ENCODE measurements around the gene DNAH9.

DNAH9 gene

DNA sequence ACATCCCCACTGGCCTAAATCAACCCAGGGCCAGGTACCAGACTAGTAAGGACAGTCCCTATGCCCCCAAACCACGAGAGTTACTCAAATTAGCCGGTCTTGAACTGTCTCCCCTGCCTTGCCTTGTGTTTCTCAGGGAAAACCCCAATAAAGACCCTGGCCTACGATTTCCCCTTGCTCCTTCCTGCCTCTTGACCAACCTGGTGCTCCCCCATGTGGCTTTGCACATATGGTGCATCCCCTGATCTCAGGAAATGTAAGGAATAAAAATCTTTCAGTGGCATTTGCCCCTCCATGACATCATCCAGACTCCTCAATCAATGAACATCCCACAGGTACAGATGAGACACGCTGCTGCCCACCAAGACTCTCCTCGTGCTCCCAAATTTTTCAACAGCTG, 311.1 kb downstream of the DNAH9 start:
- H3K79me2 ChIP-seq (ENCODE audit: low read length): no peaks in the 10 kb centered on the region
- peak; percentile 36; the same call in 1 of the 2 replicates for TF ChIP-seq CTCF (IDR thresholded peaks at IDR 0.05; ENCODE audit: low read depth, low read length)
- TF ChIP-seq EZH2phosphoT487 (IDR thresholded peaks at IDR 0.05; ENCODE audit: low read depth): no peak
- 0 out of 2 replicates have a peak overlapping the region, but pooled peaks have one; percentile 30 for H2AFZ ChIP-seq (ENCODE audit: low read depth, low read length)
- H3K4me2 ChIP-seq (ENCODE audit: low read length): 0 out of 2 replicates have a peak overlapping the region, but pooled peaks have one; percentile 13
- no peaks in the 10 kb centered on the region for H3K36me3 ChIP-seq (replicated peaks; ENCODE audit: low read depth, low read length)
- no peak overlapping the region for H3K9ac ChIP-seq (ENCODE audit: low read length)
- no peak overlapping the region for H3K4me3 ChIP-seq (ENCODE audit: low read length)
- H3K4me1 ChIP-seq (ENCODE audit: low read length): peaks cover 9% of the 10 kb centered on the region
- H3K27me3 ChIP-seq (ENCODE audit: low read depth, low read length): no peaks in the 10 kb centered on the region
- no peaks in the 10 kb centered on the region for H3K9me3 ChIP-seq (ENCODE audit: insufficient read depth, low read length)
- H4K20me1 ChIP-seq (ENCODE audit: insufficient read depth, low read length): no peaks in the 10 kb centered on the region
- no peak overlapping the region for H3K27ac ChIP-seq (ENCODE audit: low read length)

GRCh38 chr17:11916091-11916490, 317.8 kb downstream of the DNAH9 start:
- Histone ChIP-seq H3K9me3 (ENCODE audit: insufficient read depth, low read length) (no peaks in the 10 kb centered on the region), H3K4me3 (ENCODE audit: low read length) (no peak overlapping the region), H4K20me1 (ENCODE audit: insufficient read depth, low read length) (no peaks in the 10 kb centered on the region), H3K36me3 (replicated peaks; ENCODE audit: low read depth, low read length) (no peaks in the 10 kb centered on the region), H3K4me1 (ENCODE audit: low read length) (peaks cover 9% of the 10 kb centered on the region), H3K27ac (ENCODE audit: low read length) (no peak overlapping the region), H3K9ac (ENCODE audit: low read length) (no peak overlapping the region), H2AFZ (ENCODE audit: low read depth, low read length) (no peak overlapping the region), H3K27me3 (ENCODE audit: low read depth, low read length) (no peaks in the 10 kb centered on the region), H3K4me2 (ENCODE audit: low read length) (no peak overlapping the region), H3K79me2 (ENCODE audit: low read length) (no peaks in the 10 kb centered on the region)
- no peak for TF ChIP-seq EZH2phosphoT487 (IDR thresholded peaks at IDR 0.05; ENCODE audit: low read depth)
- TF ChIP-seq CTCF (IDR thresholded peaks at IDR 0.05; ENCODE audit: low read depth, low read length): no peak

- Histone ChIP-seq H2AFZ (ENCODE audit: low read depth, low read length) (peak overlapping the region; percentile 42), H3K9me3 (ENCODE audit: insufficient read depth, low read length) (no peaks in the 10 kb centered on the region), H3K4me2 (ENCODE audit: low read length) (peak overlapping the region; percentile 29), H3K79me2 (ENCODE audit: low read length) (no peaks in the 10 kb centered on the region), H3K4me3 (ENCODE audit: low read length) (no peak overlapping the region), H3K36me3 (replicated peaks; ENCODE audit: low read depth, low read length) (no peaks in the 10 kb centered on the region), H4K20me1 (ENCODE audit: insufficient read depth, low read length) (no peaks in the 10 kb centered on the region), H3K27ac (ENCODE audit: low read length) (0 out of 2 replicates have a peak overlapping the region, but pooled peaks have one; percentile 8), H3K27me3 (ENCODE audit: low read depth, low read length) (no peaks in the 10 kb centered on the region), H3K9ac (ENCODE audit: low read length) (no peak overlapping the region), H3K4me1 (ENCODE audit: low read length) (peaks cover 9% of the 10 kb centered on the region)
- TF ChIP-seq CTCF (IDR thresholded peaks at IDR 0.05; ENCODE audit: low read depth, low read length) (no peak), EZH2phosphoT487 (IDR thresholded peaks at IDR 0.05; ENCODE audit: low read depth) (no peak)
Observed at GRCh38 chr17:11917415-11917814, 319.1 kb downstream of the DNAH9 start.

DNA sequence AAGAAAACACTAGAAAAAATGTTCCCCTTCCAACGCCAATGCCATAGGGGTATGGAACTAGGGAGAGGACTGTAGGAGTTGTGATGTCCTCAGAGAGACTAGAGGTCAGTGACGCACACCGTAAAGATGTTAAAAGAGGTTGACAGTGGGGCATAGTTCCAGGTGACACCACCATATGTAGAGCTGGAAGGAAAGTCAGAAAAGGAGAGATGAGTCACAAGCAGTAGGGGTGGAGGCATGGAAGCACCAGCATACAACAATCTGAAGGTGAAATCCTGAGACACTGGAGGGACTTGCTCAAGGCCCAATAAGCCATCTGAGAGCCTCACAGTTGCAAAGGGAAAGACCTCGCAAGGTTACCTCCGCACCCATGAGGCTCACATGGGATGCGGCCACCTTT, 323.0 kb downstream of the DNAH9 start:
- no peaks in the 10 kb centered on the region for H3K27me3 ChIP-seq (ENCODE audit: low read depth, low read length)
- H3K27ac ChIP-seq (ENCODE audit: low read length): no peak overlapping the region
- no peak overlapping the region for H3K9ac ChIP-seq (ENCODE audit: low read length)
- TF ChIP-seq EZH2phosphoT487 (IDR thresholded peaks at IDR 0.05; ENCODE audit: low read depth) (no peak), CTCF (IDR thresholded peaks at IDR 0.05; ENCODE audit: low read depth, low read length) (no peak)
- no peaks in the 10 kb centered on the region for H3K9me3 ChIP-seq (ENCODE audit: insufficient read depth, low read length)
- H3K4me2 ChIP-seq (ENCODE audit: low read length): no peak overlapping the region
- H3K79me2 ChIP-seq (ENCODE audit: low read length): no peaks in the 10 kb centered on the region
- H3K4me1 ChIP-seq (ENCODE audit: low read length): peaks cover 9% of the 10 kb centered on the region
- no peaks in the 10 kb centered on the region for H3K36me3 ChIP-seq (replicated peaks; ENCODE audit: low read depth, low read length)
- no peak overlapping the region for H2AFZ ChIP-seq (ENCODE audit: low read depth, low read length)
- no peaks in the 10 kb centered on the region for H4K20me1 ChIP-seq (ENCODE audit: insufficient read depth, low read length)
- H3K4me3 ChIP-seq (ENCODE audit: low read length): no peak overlapping the region

All from OCI-LY3 (cell line).